GM18867 (cell line): Measurements from ENCODE around the gene GPR137.
"Not testable (repeated sequence)": the region's sequence is repeated elsewhere in the genome, so short reads cannot be mapped to it uniquely, and the experiment has no call there.

Experiments
- ATAC-seq: cut with Tn5 transposase; IDR thresholded peaks from one replicate; pipeline ENCODE4 v1.9.1; 2021; ENCODE audit warnings: mild to moderate bottlenecking, moderate library complexity; ENCODE audit not compliant: unreplicated experiment

GPR137 gene

DNA sequence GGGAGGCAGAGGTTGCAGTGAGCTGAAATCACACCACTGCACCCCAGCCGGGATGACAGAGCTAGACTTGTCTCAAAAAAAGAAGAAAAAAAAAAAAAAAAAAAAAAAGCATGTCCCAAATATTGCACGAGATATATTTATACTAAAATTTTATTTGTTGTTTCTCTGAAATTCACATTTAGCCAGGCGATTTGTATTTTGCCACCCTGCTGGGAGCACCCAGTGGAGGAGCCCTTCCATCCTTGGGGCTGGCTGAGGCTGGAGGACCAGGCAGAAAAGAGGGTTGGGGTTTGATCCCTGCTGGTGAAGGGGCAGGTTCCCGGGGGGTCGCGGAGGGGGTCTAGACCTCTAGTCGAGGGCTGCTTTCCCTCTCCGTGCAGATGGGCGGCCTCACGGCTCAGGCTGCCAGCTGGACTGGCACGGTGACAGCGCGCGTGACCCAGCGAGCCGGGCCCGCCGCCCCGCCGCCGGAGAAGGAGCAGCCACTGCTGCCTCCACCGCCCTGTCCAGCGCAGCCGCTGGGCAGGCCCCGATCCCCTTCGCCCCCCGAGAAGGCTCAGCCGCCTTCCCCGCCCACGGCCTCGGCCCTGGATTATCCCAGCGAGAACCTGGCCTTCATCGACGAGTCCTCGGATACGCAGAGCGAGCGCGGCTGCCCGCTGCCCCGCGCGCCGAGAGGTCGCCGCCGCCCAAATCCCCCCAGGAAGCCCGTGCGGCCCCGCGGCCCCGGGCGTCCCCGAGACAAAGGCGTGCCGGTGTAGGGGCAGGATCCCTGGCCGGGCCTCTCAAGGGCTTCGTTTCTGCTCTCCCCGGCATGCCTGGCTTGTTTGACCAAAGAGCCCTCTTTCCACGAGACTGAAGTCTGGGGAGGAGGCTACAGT, 13.6 kb downstream of the GPR137 start:
- ATAC-seq: no peak

- ATAC-seq: no peak
Measured at GRCh38 chr11:64299847-64300648, 14.4 kb downstream of the GPR137 start, which contains the start of gene CATSPERZ. CATSPERZ (plus strand) TSS chr11:64300358; CDS start chr11:64300411, 53 bp downstream.

GRCh38 chr11:64303109-64304031, 17.7 kb downstream of the GPR137 start:
- no peak for ATAC-seq

DNA sequence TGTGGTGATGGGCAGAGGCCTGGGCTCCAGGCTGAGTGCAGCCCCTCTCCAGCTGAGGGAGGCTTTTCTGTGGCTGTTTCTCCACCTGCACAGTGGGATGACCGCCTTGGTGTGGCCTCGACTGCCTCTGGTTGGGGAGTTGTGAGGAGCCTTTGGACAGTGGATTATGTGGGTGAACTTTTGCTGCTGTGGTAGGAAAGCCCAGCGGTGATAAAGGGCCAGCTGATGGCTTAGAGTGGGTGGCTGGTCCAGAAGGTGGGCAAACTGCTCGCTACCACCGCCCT, 18.3 kb downstream of the GPR137 start:
- no peak for ATAC-seq

GRCh38 chr11:64304316-64305072, 18.8 kb downstream of the GPR137 start:
- peak; percentile 24 for ATAC-seq

GRCh38 chr11:64305075-64305690, 19.5 kb downstream of the GPR137 start, which contains the start of gene ESRRA:
ESRRA (plus strand) TSS chr11:64305524; CDS start chr11:64307180, 1,656 bp downstream.
- ATAC-seq: peak; percentile 68

DNA sequence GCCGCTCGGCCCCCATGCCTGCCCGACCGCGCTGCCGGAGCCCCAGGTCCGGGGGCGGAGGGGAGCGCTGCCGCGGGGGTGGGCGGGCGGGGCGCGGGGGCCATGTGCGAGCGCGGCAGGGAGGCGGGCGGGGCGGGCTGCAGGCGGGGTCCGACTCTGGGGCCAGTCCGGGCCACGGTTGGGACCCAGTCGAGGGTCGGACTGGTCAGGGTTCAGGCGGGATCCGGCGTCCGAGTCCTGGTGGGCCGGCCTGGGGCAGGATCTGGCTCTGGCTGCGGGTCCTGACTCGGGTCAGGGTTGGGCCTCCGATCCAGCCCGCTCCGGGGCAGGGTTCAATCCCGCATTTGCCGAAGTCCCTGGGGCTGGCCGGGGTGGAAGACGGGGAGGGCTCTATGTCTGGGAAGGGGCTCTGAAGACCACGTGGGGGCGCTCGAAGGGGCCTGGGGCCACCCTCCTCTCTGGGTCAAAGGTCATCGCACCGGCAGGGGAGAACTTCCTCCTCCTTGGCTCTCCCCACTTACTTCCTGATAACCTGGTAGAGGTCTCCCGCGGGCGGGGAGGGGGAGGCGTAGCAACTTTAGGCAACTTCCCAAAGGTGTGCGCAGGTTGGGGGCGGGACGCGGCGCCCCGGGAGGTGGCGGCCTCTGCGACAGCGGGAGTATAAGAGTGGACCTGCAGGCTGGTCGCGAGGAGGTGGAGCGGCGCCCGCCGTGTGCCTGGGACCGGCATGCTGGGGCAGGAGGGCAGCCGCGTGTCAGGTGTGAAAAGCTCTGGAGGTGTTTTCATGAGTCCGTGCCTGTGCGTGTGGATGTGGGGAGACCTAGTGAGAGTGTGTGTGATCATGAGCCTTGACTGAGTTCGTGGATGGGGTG, 20.3 kb downstream of the GPR137 start:
- peak; percentile 19 for ATAC-seq

GRCh38 chr11:64306563-64306875, 20.9 kb downstream of the GPR137 start:
- ATAC-seq: no peak

- no peak for ATAC-seq
Measured at GRCh38 chr11:64306876-64307622, 21.4 kb downstream of the GPR137 start.

DNA sequence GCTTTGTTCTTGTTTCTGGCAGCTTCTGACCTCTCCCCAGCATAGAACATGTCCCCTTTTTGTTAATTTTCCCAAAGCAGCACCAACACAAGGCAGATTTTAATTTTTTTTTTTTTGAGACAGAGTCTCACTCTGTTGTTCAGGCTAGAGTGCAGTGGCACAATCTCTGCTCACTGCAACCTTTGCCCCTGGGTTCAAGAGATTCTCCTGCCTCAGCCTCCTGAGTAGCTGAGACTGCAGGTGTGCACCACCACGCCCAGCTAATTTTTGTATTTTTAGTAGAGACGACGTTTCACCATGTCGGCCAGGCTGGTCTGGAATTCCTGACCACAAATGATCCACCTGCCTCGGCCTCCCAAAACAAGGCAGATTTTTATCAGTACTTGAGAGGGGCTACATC, 22.1 kb downstream of the GPR137 start:
- ATAC-seq: not testable (repeated sequence)

GRCh38 chr11:64312947-64313346, 27.3 kb downstream of the GPR137 start:
- ATAC-seq: no peak

GRCh38 chr11:64313491-64314145, 28.0 kb downstream of the GPR137 start:
- ATAC-seq: no peak

- ATAC-seq: no peak
Measured at GRCh38 chr11:64314146-64314804, 28.6 kb downstream of the GPR137 start.

- no peak for ATAC-seq
Measured at GRCh38 chr11:64314805-64315561, 29.3 kb downstream of the GPR137 start.

GRCh38 chr11:64315667-64316526, 30.2 kb downstream of the GPR137 start:
- ATAC-seq: not testable (repeated sequence)
